Measurements from ENCODE around the gene MAP4K5.
A peak's percentile ranks its signal among the peaks of the same experiment; 100 is the strongest.
"Not testable (repeated sequence)": the region's sequence is repeated elsewhere in the genome, so short reads cannot be mapped to it uniquely, and the experiment has no call there.

Gene MAP4K5

GRCh38 chr14:50532502-50533240, at the start of gene MAP4K5:
MAP4K5 (minus strand) TSS chr14:50532569; CDS start chr14:50532049, 520 bp downstream.
- DNase-seq = peak; percentile 53 to 87

GRCh38 chr14:50578433-50578832, 46.1 kb upstream of the MAP4K5 start:
- DNase-seq = no peak

DNA sequence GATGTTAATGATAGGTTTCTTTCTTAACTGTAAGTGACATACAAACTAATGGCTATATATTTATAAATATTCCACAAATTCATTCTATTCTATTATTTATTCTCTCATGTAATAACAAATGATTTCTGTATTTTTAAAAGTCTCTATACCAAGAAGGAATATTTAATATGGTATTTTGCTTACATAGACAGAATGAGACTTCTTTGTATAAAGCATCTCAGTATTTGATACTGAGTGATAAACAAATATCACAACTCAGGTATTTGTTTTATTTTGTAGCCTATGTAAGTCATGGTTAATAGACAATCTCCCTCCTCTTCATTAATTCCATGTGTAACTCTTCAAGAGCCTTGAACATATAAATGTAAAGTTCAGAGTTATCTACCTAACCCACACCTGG, 45.6 kb upstream of the MAP4K5 start:
- DNase-seq = no peak

- DNase-seq = no peak
Measured at GRCh38 chr14:50575769-50576168, 43.4 kb upstream of the MAP4K5 start.

GRCh38 chr14:50573862-50574261, 41.5 kb upstream of the MAP4K5 start:
- no peak for DNase-seq

GRCh38 chr14:50569714-50570274, 37.4 kb upstream of the MAP4K5 start:
- DNase-seq = no peak

- no peak for DNase-seq
Measured at GRCh38 chr14:50562841-50563240, 30.5 kb upstream of the MAP4K5 start.

- peak; percentile 48 to 56 for DNase-seq
Measured at GRCh38 chr14:50560931-50561285, 28.5 kb upstream of the MAP4K5 start.

DNA sequence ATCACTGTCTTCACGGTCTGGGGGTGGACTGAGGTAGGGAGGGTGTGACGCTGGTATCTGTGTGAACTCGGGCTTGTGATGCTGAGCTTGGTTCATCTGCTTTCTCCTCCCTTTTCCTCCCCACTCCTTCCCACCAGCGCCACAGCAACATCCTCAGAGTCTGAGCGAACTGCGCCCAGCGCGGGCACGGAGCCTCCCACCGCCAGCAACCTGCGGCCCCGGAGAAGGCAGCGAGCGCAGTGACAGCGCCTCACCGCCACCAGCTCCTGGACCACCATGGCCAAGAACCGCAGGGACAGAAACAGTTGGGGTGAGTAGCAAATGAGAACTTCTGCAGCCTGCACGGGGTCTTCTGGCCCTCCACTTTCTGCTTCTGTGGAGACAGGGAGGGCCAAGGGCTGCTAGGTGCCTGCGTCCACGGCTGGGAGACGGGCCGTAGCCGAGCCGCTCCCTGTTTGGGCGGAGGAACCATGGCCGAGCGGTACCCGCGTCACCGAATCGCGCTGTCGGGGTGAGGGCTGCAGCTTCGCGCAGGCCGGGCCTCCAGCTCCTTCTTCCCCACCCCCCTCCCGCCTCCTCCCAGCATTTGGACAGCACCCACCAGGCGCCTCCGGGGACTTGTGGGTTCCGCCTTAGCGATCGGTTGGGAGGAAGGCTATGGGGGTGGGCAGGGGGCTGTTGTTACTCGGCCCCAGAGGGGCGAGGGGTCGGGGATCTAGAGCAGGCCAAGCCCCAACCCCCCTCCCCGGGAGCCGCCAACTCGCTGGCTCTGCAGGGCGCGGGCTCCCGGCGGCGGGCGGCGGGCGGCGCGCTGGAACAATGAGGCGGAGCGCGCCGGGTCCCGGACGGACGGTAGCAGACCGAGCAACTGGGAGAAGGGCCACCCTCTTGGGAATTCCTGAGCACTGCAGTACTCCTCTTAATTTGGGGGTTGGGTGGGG, 27.9 kb upstream of the MAP4K5 start, which contains the start of gene ATL1:
ATL1 (plus strand) TSS at position 156 of the 941 bp plus-strand sequence; CDS start at position 277, 121 bp downstream.
- peak; percentile 39 to 48 for DNase-seq

DNA sequence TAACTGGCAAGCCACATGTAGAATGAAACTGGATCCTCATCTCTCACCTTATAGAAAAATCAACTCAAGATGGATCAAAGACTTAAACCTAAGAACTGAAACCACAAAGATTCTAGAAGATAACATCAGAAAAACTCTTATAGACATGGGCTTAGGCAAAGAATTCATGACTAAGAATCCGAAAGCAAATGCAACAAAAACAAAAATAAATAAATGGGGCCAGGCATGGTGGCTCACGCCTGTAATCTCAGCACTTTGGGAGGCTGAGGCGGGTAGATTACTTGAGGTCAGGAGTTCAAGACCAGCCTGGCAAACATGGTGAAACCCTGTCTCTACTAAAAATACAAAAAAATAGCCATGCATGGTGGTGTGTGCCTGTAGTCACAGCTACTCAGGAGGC, 20.4 kb upstream of the MAP4K5 start:
- not testable (repeated sequence) for DNase-seq

- peak in 1 of 2 donors; percentile 30 for DNase-seq
Measured at GRCh38 chr14:50551877-50552276, 19.5 kb upstream of the MAP4K5 start.

GRCh38 chr14:50550294-50550693, 17.9 kb upstream of the MAP4K5 start:
- DNase-seq = no peak

DNA sequence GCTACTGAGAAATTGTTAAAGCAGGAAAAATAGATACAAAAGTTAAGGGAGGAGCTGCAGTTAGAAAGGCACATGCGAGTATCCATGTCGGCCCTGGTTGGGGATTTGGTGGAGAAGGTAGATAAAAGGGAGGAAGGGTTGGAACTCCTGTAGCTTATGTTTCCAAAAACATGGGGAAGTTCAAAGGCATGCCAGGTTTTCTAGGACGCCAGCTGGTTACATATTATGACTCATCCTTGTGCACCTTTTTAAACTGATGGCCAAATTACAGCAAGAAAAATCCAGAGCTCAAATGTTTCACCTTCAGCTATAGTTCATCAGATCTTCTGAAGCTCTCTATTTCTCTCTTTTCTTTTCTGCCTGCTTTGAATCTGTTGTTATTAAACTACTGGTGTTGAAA, 13.2 kb upstream of the MAP4K5 start:
- no peak for DNase-seq

DNA sequence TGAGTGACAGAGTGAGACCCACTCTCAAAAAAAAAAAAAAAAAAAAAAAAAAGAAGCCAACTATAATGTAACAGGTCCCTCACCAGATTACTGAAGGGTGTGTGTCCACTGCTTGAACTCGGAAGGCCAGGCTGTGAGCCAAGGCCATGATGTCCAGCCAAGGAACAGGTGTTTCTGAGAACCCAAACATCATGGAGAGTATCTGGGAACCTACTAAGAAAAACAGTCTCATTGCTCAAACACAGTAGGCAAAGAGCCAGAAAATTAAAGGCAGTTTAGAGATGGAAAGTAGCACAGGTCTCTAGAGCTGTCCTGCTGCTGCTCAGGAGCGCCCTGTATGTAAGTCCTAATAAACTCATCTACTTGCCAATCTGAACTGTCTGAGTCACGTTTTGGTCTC, 12.5 kb upstream of the MAP4K5 start:
- no peak for DNase-seq

GRCh38 chr14:50542941-50543418, 10.6 kb upstream of the MAP4K5 start:
- peak in 1 of 2 donors; percentile 39 for DNase-seq

DNA sequence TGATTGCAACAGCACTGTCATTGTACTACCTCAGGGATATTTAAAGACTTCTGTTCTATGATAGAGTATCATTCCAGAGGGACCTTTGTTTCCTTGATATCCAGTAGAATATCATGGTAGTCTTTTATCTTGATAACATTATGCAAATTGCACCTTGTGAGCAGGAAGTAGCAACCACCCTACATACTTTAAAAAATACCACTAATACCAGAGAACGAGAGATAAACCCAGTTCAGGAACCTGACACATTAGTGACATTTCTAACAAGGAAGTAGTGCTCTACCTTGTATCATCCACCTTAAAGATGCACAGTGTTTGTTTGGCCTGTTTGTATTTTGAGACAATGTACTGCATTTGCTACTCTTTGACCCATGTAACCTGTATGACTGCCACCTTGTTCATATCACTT, 8.8 kb upstream of the MAP4K5 start:
- DNase-seq = no peak

DNA sequence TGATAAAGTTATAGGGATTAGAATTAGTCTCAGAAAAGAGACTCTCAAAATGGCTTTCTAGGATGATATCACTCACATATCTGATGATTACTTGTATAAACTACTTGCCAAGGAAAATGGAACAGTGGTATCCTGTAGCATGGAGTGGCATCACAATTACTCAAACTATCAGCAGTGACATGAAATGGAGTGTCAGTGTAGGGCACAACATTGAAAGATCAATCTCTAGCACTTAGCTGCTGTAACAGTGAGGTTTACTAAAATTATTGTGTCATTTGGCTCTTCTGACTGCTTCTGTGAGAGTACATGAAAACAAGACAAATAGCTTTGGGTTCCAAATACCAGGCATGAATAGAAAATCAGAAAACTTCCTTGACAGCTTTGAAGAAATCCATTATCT, 6.7 kb upstream of the MAP4K5 start:
- DNase-seq = no peak

GRCh38 chr14:50538034-50538433, 5.7 kb upstream of the MAP4K5 start:
- DNase-seq = not testable (repeated sequence)

- no peak for DNase-seq
Measured at GRCh38 chr14:50534997-50535396, 2.6 kb upstream of the MAP4K5 start.

DNA sequence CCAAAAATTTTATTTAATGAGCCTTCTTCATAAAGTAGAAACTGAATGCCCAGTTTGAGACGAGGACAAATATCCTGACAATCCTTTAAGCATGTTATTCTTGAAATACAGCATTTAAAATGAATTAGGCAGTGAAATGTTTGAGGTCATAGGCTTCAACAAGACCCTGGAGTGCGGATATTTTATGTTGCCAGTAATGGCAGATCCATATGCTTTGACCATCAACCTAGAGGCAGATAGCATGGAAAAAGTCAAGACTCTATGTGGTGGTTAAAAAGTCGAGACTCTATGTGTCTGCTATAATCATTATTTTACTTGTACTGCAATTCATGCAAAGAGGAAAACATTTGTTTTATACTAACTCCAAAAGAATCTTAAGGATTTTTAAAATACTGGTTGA, 2.0 kb upstream of the MAP4K5 start:
- DNase-seq = no peak

DNA sequence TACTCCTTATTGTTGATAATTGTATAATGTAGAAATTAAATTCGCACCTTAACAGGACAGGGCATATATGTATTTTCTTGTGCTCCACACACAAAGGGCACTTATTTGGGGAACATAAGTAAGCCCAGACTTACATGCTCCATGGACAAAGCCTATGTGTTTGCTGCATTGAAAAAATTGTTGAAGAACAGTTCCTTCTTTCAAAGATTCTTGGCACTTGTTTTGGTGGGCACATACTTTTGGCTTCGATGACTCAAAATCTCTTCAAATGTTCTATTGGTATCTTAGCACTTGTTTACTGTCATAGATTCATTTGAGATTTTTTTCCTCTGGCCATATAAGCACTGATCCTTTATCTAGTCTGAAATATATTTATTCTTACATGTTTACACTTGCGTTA, 1.4 kb upstream of the MAP4K5 start:
- DNase-seq = peak in 1 of 2 donors; percentile 55

DNA sequence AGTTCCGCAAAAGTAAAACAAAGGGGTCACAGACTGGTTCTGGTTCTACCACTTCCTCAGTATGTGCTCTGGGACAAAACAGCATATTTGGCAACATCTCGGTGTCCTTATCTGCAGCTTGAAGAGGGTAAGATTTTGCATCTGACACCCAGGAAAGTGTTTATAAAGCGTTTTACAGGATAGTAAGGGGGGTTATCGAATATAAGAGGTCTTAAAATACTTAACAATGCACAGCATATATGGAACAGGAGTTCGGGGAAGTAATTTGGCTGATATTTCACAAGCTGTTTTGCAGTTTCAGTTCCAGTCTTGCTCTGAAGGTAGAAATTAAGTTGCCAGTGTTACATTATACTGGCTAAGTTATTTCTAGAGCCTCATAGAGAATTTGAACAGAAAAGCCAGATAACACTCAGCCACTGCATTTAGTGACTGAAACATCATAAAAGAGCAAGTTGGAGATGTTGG, 904 bp upstream of the MAP4K5 start:
- DNase-seq = no peak
